Adrenal gland (tissue), 12 donors: ENCODE measurements around the gene EMCN. TPM values are rescaled to one million over a fixed set of nuclear protein-coding genes. Genes with fewer than 3 reads are reported as not detected.
"Not testable (repeated sequence)": the region's sequence is repeated elsewhere in the genome, so short reads cannot be mapped to it uniquely, and the experiment has no call there.

Experiments used
- DNase-seq, 7 donors: peaks; one replicate each; pipeline ENCODE4 v3.0.0-alpha.2; 2019 to 2020
- H3K27ac ChIP-seq, 5 donors: fragments of 200-600 bp; sonication (generic) in 4 of 5; 1 replicate in 3 of 5; 2 replicates in 2 of 5; pipeline versions ENCODE4 v1.5.1 to v1.8.0; 2016 to 2020; ENCODE audit warnings: mild to moderate bottlenecking in 1 of 5
- H3K27me3 ChIP-seq: fragments of 200-600 bp; 2 replicates; pipeline ENCODE4 v1.8.0; 2021
- H3K36me3 ChIP-seq, 2 donors: fragments of 200-600 bp; replicated peaks in 1 of 2; 1 replicate in 1 of 2; 2 replicates in 1 of 2; pipeline versions ENCODE4 v1.5.1 to v1.8.0; 2018 to 2022
- H3K4me1 ChIP-seq, 2 donors: fragments of 200-600 bp; replicated peaks in 1 of 2; 1 replicate in 1 of 2; 2 replicates in 1 of 2; pipeline versions ENCODE4 v1.5.1 to v1.8.0; 2018 to 2021
- H3K4me3 ChIP-seq, 4 donors: fragments of 200-600 bp; sonication (generic) in 3 of 4; one replicate each; pipeline ENCODE4 v1.5.1; 2016 to 2018
- H3K9me3 ChIP-seq, 3 donors: fragments of 200-600 bp; sonication (generic) in 1 of 3; replicated peaks in 1 of 3; 1 replicate in 2 of 3; 2 replicates in 1 of 3; pipeline versions ENCODE4 v1.5.1 to v1.8.0; 2016 to 2021
- CTCF ChIP-seq, 6 experiments: fragments of 450-650 bp in 4 of 6; fragments of 200-600 bp in 2 of 6; sonication (generic) in 1 of 6; IDR thresholded peaks; 1 replicate in 5 of 6; 2 replicates in 1 of 6; pipeline versions ENCODE4 v1.5.1 to v1.8.0; 2016 to 2021; ENCODE audit warnings: antibody characterized with exemption in 6 of 6, mild to moderate bottlenecking in 2 of 6, moderate library complexity in 1 of 6
- POLR2A ChIP-seq, 2 donors: fragments of 450-650 bp; IDR thresholded peaks; one replicate each; pipeline ENCODE4 v1.6.1; 2017; ENCODE audit warnings: antibody characterized with exemption in 2 of 2, mild to moderate bottlenecking in 2 of 2, moderate library complexity in 1 of 2
- WGBS, 4 donors: extraction: QIAGEN DNeasy Blood & Tissue Kit in 2 of 4; methylation state at CpG; one replicate each; pipeline versions ENCODE4 v1.1.5 to v1.1.7; 2013 to 2017; 5-methylcytosine and 5-hydroxymethylcytosine counted together
- intact Hi-C, 2 donors: fragments of 100-400 bp; cut with DNase I; formaldehyde crosslinking; loops; one replicate each; pipeline versions ENCODE4 v1.14.1 to v1.15.0; 2022 to 2023
- polyA plus RNA-seq, 3 donors: library from polyadenylated mRNA; stranded (reverse); fragments of 200-250 nt in 2 of 3; fragments of 350-450 nt in 1 of 3; fragmentation: Illumina TruSeq in 1 of 3; extraction: RNeasy Lipid Tissue Mini Kit (QIAGEN cat#74804) in 1 of 3; gene quantifications; one replicate each; pipeline ENCODE4 v1.2.3, GENCODE V29; 2013 to 2014
- total RNA-seq, 9 donors: library from RNA; depleted of rRNA in 4 of 9; stranded (reverse); fragments of >200 nt in 4 of 9; fragments of 120-200 nt in 1 of 9; fragmentation: NEBNext Ultra II Directional in 1 of 9; extraction: Animal tissue kit (Norgen Biotek cat#: 25700) in 1 of 9; gene quantifications; one replicate each; pipeline versions ENCODE4 v1.1.0 to v1.2.4, GENCODE V29; 2013 to 2023
- donor health status: healthy with polysubstance abuse.
- donor health status: Bipolar disorder and iron deficiency.
- donor health status: DM: yes; HTN: yes; CAD: no.
- donor health status: DM: no; HTN: no; CAD: no.
- donor health status: DM: no; HTN: no; CAD: no.
- donor health status: DM: yes; HTN: yes; CAD: no.

EMCN gene
- total and polyA plus RNA-seq, 12 donors = 14.6 to 86.1 (median 37.3) TPM

- Histone ChIP-seq H3K27me3 (no peaks in the 10 kb centered on the region), H3K4me3 (no peak overlapping the region), H3K36me3 (no peaks in the 10 kb centered on the region), H3K27ac (no peak overlapping the region), H3K9me3 (no peaks in the 10 kb centered on the region), H3K4me1 (no peaks in the 10 kb centered on the region)
- no peak for DNase-seq
- intact Hi-C loops = no loop called here
- WGBS, 4 donors = 53 to 63% (median 56%) methylated on average over 1 of the region's 1 CpG
- no peak for TF ChIP-seq CTCF (IDR thresholded peaks at IDR 0.05)
- no peak for TF ChIP-seq POLR2A (IDR thresholded peaks at IDR 0.05)
Measured at GRCh38 chr4:100386270-100386669, 131.6 kb downstream of the EMCN start.

GRCh38 chr4:100380401-100380800, 137.4 kb downstream of the EMCN start:
- WGBS, 4 donors = 88 to 100% (median 94%) methylated on average over 1 of the region's 1 CpG
- H3K27ac ChIP-seq, H3K4me1 ChIP-seq, H3K36me3 ChIP-seq, intact Hi-C loops, DNase-seq, H3K27me3 ChIP-seq, H3K4me3 ChIP-seq, H3K9me3 ChIP-seq: not testable (repeated sequence)

- no peaks in the 10 kb centered on the region for H3K9me3 ChIP-seq
- H3K4me3 ChIP-seq = no peak overlapping the region
- H3K27ac ChIP-seq = no peak overlapping the region
- intact Hi-C loops = no loop called here
- no peaks in the 10 kb centered on the region for H3K36me3 ChIP-seq
- DNase-seq = no peak
- no peaks in the 10 kb centered on the region for H3K4me1 ChIP-seq
- 92 to 98% (median 93%) methylated on average over 3 to 5 of the region's 5 CpGs for WGBS, 4 donors
- H3K27me3 ChIP-seq = no peaks in the 10 kb centered on the region
- TF ChIP-seq POLR2A (IDR thresholded peaks at IDR 0.05) = no peak
- no peak for TF ChIP-seq CTCF (IDR thresholded peaks at IDR 0.05)
Measured at GRCh38 chr4:100379583-100380105, 138.2 kb downstream of the EMCN start.

- WGBS, 4 donors = 73 to 95% (median 93%) methylated on average over 3 of the region's 3 CpGs
Measured at GRCh38 chr4:100372432-100372831, 145.4 kb downstream of the EMCN start.

More at GRCh38 chr4:100372432-100372831, 145.4 kb downstream of the EMCN start:
- Histone ChIP-seq H3K9me3 (no peaks in the 10 kb centered on the region), H3K4me1 (no peaks in the 10 kb centered on the region), H3K27ac (no peak overlapping the region), H3K4me3 (no peak overlapping the region), H3K27me3 (no peaks in the 10 kb centered on the region), H3K36me3 (no peaks in the 10 kb centered on the region)
- intact Hi-C loops = no loop called here
- no peak for DNase-seq
- TF ChIP-seq POLR2A (IDR thresholded peaks at IDR 0.05) (no peak), CTCF (IDR thresholded peaks at IDR 0.05) (peak in 3 of 6 experiments; percentile 12 to 33 (median 33))
